Stimulated activated naive CD8-positive, alpha-beta T cell treated with anti-CD3 and anti-CD28 coated beads, Interleukin-15, amount 100 ng/mL, for 72 hours (primary cell): ENCODE results near the gene MYH9.

Experiments used
- ATAC-seq: fragments of 150-1000 bp; cut with Tn5 transposase; 2 replicates; pipeline ENCODE4 v1.10.0; 2021; ENCODE audit warnings: mild to moderate bottlenecking, moderate library complexity
- DNase-seq, 2 donors: peaks; one replicate each; pipeline ENCODE4 v3.0.0; 2021 to 2022
- H3K27ac Mint-ChIP-seq, 2 donors: one replicate each; pipeline ENCODE4 v1.8.0; 2022; ENCODE audit warnings: mild to moderate bottlenecking in 2 of 2, mixed read lengths in 2 of 2, moderate library complexity in 2 of 2
- H3K27me3 Mint-ChIP-seq: one replicate; pipeline ENCODE4 v1.8.0; 2022; ENCODE audit warnings: mixed read lengths
- H3K4me1 Mint-ChIP-seq: one replicate; pipeline ENCODE4 v1.8.0; 2022; ENCODE audit warnings: mild to moderate bottlenecking, mixed read lengths
- H3K4me3 Mint-ChIP-seq, 2 donors: one replicate each; pipeline ENCODE4 v1.8.0; 2022; ENCODE audit warnings: mild to moderate bottlenecking in 2 of 2, mixed read lengths in 2 of 2, moderate library complexity in 1 of 2
- H3K9me3 Mint-ChIP-seq, 2 donors: one replicate each; pipeline ENCODE4 v1.8.0; 2022; ENCODE audit warnings: mixed read lengths in 2 of 2

The MYH9 gene

DNA sequence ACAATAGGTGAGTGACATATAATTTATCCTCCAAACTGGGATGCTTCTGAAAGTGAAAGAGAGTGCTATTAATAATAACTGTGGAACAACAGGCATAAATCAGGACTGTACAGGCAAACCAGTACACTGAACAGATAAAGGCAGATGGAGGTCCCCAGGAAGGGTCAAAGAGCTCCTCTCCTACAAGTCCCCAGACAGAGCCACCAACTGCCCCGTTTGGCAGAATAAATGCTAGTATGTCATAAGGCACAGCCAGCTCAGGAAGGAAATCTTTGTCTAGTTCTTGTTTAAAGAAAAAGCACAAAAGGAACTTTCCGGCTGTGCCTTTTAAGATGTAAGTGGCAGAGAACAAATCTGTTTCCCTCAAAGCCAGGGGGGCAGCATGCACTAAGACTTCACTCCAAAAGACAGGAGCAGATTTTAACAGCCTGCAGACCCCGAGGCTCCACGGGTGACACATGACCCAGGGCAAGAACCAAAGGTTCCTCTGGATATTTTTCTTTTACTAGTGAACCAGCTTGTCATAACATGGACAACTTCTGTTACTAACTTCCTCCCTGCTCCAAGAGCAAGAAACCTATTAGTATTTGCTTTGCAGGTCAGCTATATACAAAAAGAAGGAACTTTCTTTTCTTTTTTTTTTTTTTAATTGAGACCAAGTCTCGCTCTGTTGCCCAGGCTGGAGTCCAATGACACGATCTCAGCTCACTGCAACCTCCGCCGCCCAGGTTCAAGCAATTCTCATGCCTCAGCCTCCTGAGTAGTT is 50.2 kb downstream of the MYH9 start:
- peaks cover 99% of the 10 kb centered on the region for H3K4me1 Mint-ChIP-seq
- no peak for ATAC-seq
- peak overlapping the region; percentile 89 to 97 for H3K4me3 Mint-ChIP-seq

DNA sequence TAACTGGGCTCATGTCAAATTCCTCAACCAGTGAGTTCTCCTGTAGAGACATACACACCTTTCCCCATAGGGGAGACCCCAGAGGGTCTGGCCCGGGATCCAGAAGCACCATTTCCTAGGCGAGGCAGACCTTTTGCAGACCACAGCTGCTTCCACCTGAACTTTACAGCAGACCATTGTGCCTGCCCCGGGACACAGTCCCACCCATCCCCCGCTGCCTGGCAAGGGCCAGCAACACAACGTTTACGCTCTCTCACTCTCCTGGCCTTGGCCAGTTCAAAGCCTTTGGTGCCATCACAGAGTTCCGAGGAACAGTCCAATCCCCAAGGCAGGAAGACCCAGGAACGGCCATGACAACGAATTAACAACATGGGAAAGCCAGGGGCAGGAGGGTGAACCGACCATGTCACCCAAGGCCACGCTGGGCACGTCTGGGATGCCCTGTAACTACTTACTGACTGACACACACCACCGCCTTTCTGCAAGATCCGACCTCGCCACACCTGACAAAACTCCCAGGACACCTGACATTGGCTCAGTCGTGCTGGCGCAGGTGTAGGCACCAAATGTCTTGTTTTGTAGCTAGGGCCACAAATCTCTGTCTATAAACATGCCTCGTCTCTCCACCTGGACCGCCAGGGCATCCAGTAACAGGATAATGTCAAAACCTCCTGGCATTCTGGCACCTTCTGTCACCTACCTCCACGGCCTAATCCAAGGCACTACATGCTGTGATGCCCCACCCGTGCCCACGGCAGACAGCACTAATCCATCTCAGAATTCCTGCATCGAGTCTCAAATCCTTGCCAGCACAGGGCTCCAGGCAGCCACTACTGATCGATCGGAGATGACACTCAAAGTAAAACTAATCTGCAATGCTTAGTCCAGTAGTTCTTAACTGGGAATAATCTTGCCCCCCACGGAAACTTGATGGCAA is 51.3 kb downstream of the MYH9 start:
- Mint-ChIP-seq H3K4me1 (peaks cover 99% of the 10 kb centered on the region), H3K27ac (peak overlapping the region; percentile 93 to 94), H3K27me3 (no peaks in the 10 kb centered on the region), H3K9me3 (no peaks in the 10 kb centered on the region), H3K4me3 (peak overlapping the region; percentile 89 to 97)
- ATAC-seq (no peak), DNase-seq (no peak)

More for the DNA sequence above, 50.2 kb downstream of the MYH9 start:
- Mint-ChIP-seq H3K27me3 (no peaks in the 10 kb centered on the region), H3K9me3 (no peaks in the 10 kb centered on the region), H3K27ac (peak overlapping the region; percentile 88 to 93)
- DNase-seq, result no peak

GRCh38 chr22:36335621-36336020 is 52.1 kb downstream of the MYH9 start:
- H3K27ac Mint-ChIP-seq, result peak overlapping the region; percentile 93 to 96
- H3K4me1 Mint-ChIP-seq, result peaks cover 99% of the 10 kb centered on the region
- no peaks in the 10 kb centered on the region for H3K27me3 Mint-ChIP-seq
- no peaks in the 10 kb centered on the region for H3K9me3 Mint-ChIP-seq
- DNase-seq (no peak), ATAC-seq (no peak)
- peak overlapping the region; percentile 89 to 97 for H3K4me3 Mint-ChIP-seq

DNA sequence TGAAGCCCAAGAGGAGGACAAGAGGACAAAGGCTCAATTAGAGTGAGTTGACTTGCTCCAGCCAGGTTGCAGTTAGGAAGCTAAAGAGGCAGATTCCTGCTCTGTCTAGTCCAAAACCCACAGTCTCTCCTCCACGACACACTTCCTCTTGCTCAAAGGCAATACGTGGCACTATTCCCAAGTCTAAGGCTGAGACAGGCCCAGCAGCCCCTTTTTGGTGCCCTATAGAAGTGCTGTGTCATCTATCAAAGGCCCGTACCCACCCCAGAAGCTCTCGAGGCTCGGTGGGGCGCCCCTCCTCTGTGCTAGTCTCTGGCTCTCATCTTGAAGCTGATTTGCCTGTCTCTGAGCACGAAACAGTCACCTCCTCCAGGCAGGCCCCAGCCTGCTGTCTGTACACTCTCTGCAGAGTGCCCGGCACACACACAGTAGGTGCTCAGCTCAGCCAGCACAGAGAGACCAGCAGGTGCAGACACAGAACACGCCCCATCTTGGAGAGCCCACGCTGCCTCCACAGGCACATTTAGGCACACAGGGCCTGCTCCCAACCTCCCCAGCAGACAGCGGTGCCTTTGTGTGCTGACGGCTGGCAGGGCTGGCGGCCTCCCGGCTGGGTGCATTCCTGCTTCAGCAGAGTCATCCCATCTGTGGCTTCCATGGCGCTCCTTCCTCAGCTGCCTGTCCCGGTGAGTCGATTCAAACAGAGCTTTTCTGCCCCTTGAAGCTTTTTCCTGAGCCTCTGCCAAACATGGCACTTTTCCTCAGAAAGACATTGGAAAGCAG is 52.8 kb downstream of the MYH9 start:
- peaks cover 99% of the 10 kb centered on the region for H3K4me1 Mint-ChIP-seq
- H3K9me3 Mint-ChIP-seq, result no peaks in the 10 kb centered on the region
- no peaks in the 10 kb centered on the region for H3K27me3 Mint-ChIP-seq
- ATAC-seq (no peak), DNase-seq (peak in 1 of 2 donors; percentile 49)
- H3K27ac Mint-ChIP-seq, result peak overlapping the region; percentile 93 to 96
- peak overlapping the region; percentile 89 to 97 for H3K4me3 Mint-ChIP-seq

DNA sequence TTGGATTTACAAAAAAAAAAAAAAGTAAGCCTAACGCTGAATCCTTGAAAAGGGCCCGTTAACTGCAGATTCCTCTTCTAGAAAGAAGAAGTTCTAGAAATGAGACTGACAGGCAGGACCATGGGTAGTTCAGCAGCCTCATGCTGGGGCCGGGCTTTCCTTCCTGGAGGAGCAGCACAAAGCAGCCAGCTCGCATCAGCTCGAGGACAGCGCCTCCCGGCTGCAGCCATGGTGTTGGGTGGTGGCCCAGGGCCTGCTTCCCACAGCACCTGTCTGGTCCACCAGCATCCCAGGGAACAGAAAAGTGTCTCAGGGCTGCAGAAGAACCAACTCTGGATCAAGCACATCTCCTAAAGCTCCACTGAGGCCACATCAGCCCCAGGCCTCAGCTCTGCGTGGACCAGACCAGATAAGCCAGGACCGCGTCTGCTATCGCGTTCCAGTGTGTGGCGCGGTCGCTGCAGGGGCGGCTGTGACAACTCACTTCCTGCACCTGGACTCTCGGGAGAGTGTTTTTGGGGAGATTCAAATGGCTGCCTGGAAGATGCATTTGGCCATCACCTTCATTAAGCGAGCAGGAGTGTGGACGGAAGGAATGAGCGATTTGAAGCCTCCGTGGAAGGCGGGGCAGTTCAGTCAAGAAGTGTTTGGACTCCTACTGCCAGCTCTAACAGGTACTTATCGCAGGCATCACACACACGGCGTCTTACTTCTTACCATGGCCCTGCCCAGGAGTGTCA is 53.5 kb downstream of the MYH9 start:
- Mint-ChIP-seq H3K4me3 (peak overlapping the region; percentile 89 to 97), H3K4me1 (peaks cover 99% of the 10 kb centered on the region), H3K27me3 (no peaks in the 10 kb centered on the region), H3K27ac (peak overlapping the region; percentile 93 to 96), H3K9me3 (no peaks in the 10 kb centered on the region)
- no peak for ATAC-seq
- DNase-seq, result peak in 1 of 2 donors; percentile 43

GRCh38 chr22:36333644-36334043 is 54.1 kb downstream of the MYH9 start:
- Mint-ChIP-seq H3K4me1 (peaks cover 99% of the 10 kb centered on the region), H3K4me3 (peak overlapping the region; percentile 89 to 97), H3K27me3 (no peaks in the 10 kb centered on the region), H3K9me3 (no peaks in the 10 kb centered on the region), H3K27ac (peak overlapping the region; percentile 93 to 98)
- no peak for DNase-seq
- no peak for ATAC-seq

GRCh38 chr22:36332623-36333332 is 55.0 kb downstream of the MYH9 start:
- peaks cover 100% of the 10 kb centered on the region for H3K4me1 Mint-ChIP-seq
- peak overlapping the region; percentile 93 to 98 for H3K27ac Mint-ChIP-seq
- DNase-seq, result peak; percentile 73 to 82
- peak; percentile 69 for ATAC-seq
- H3K4me3 Mint-ChIP-seq, result peak overlapping the region; percentile 89 to 97
- H3K27me3 Mint-ChIP-seq, result no peaks in the 10 kb centered on the region
- no peaks in the 10 kb centered on the region for H3K9me3 Mint-ChIP-seq

DNA sequence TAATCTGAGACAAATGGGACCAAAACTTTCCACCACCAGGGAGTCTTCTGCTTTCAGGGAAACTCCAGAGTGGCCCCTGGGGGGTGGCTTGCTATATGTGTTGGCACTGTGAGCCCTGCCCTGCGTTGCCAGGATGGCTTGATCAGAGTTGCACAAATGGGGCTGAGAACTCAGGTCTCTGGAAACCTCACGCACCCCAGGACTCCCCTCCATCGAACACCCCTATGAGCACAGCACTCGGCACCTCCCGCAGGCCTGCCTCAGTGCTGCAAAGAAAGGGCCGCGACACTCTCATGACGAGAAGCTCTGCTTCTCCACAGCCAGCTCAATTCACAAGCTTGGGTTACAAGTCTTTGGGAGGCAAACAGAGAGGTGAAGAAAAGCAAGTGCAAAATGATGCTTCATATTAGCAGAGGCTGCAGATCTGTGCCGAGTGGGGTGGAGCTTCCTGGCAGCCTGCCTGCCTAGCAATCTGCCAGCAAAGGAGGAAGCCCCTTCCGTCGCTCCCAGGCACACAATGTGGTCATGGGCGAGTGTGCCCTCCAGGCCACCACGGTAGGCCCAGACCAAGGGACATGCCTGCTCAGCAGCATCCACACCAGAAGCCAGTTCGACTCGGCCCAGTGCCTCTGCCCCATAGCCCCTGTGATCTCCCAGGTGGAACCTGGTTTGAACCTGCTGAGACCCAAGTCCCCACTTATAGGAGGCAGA is 55.7 kb downstream of the MYH9 start:
- H3K9me3 Mint-ChIP-seq, result no peaks in the 10 kb centered on the region
- no peaks in the 10 kb centered on the region for H3K27me3 Mint-ChIP-seq
- H3K4me3 Mint-ChIP-seq, result peak overlapping the region; percentile 89 to 97
- DNase-seq (peak; percentile 65 to 67), ATAC-seq (peak; percentile 41)
- H3K4me1 Mint-ChIP-seq, result peaks cover 100% of the 10 kb centered on the region
- peak overlapping the region; percentile 99 for H3K27ac Mint-ChIP-seq

DNA sequence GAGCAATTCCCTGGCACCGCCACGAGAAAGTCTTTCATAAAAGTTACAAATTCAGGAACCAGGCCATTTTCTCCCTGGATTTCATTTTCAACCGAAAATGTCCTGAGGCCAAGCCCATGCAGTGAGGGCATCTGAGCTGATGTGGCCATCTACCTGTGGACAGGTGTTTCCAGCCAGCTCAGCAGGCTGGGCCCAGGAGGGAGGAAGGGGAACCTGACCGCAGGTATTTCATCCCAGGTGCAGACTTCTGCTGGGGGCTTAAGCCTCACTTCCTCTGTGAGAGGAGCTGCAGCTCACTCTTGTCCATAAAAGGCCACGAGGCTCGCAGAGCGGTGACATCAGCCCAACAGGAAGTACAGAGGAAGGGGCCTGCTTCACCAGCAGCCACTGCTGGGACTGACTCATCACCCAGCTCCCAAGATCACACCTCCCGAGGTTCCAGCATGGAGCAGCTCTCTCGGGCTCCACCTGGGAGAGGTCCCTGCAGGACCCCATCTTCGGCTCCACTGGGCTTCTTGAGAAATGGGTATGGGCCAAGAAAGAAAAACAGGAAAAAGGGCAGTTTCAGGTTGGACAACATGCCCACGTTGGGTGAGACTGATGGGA is 56.4 kb downstream of the MYH9 start:
- no peaks in the 10 kb centered on the region for H3K9me3 Mint-ChIP-seq
- H3K27ac Mint-ChIP-seq, result peak overlapping the region; percentile 99
- peak overlapping the region; percentile 89 to 97 for H3K4me3 Mint-ChIP-seq
- peaks cover 100% of the 10 kb centered on the region for H3K4me1 Mint-ChIP-seq
- DNase-seq, result peak; percentile 69 to 86
- H3K27me3 Mint-ChIP-seq, result no peaks in the 10 kb centered on the region
- ATAC-seq, result peak; percentile 70

GRCh38 chr22:36330655-36331305 is 57.0 kb downstream of the MYH9 start:
- DNase-seq, result no peak
- Mint-ChIP-seq H3K9me3 (no peaks in the 10 kb centered on the region), H3K27me3 (no peaks in the 10 kb centered on the region), H3K4me1 (peaks cover 97% of the 10 kb centered on the region), H3K27ac (peak overlapping the region; percentile 99), H3K4me3 (peak overlapping the region; percentile 89 to 97)
- ATAC-seq, result no peak

DNA sequence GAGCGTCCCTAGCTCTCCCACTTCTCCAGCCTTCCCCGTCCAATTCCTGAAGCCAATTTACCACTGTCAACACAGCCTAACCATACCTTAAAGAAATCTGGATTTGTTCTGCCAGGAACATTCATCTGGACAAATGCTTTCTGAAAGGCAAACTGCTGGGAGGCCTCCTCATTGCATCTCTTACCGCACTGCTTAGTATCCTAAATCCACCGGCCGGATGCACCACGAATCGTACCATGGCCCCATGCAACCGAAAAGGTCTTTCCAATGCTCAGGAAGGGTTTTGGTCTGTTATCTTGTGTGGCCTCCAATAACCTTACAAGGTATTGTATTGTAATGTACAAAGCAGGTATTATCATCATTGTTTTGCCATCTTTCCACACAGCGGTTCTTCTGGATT is 57.6 kb downstream of the MYH9 start:
- H3K27me3 Mint-ChIP-seq, result no peaks in the 10 kb centered on the region
- H3K4me1 Mint-ChIP-seq, result peaks cover 93% of the 10 kb centered on the region
- ATAC-seq, result no peak
- no peak for DNase-seq
- H3K9me3 Mint-ChIP-seq, result no peaks in the 10 kb centered on the region
- H3K4me3 Mint-ChIP-seq, result peak overlapping the region; percentile 89 to 97
- peak overlapping the region; percentile 99 for H3K27ac Mint-ChIP-seq

DNA sequence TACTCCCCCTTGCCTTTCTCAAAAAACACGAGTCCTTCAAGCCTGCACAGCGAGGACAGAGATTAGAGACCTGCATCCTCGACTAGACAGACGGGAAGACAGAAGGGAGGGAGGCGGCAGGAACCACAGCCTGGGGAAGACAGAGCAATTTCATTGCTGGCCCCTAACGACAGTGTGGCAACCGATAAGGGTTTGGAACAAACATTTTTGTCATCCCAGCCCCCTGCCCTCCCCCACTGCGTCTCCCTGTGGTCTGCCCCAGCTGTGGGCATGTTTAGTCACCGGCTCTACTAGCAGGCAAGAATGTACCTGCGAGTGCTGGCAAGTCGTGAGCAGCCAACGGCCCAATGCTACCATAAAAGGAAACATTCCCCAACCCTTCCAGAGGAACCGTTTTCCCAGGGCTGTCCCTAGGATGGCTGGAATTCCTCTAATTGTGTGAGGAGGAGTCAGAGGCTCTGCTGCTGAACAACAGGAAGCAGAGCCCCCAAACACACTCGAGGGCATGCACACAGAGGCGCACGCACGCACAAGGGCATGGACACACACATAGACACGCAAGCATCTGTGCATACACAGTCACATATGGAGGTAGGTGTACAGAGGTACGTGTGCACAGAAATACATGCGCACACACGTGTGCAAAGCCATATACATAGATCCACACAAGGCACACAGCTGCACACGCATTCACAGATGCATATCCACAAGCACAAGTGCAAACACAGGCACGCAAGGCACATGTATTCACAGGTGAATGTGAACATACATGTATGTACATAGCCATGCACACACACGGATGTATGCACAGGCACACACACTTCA is 58.3 kb downstream of the MYH9 start:
- H3K27ac Mint-ChIP-seq, result peak overlapping the region; percentile 98
- H3K9me3 Mint-ChIP-seq, result no peaks in the 10 kb centered on the region
- H3K4me3 Mint-ChIP-seq, result peak overlapping the region; percentile 89 to 97
- peaks cover 91% of the 10 kb centered on the region for H3K4me1 Mint-ChIP-seq
- ATAC-seq, result peak; percentile 69
- no peaks in the 10 kb centered on the region for H3K27me3 Mint-ChIP-seq
- peak; percentile 65 to 86 for DNase-seq
